Cardiac muscle cell (in vitro differentiated cells and primary cell): ENCODE measurements around the gene NEU2. TPM values are rescaled to one million over a fixed set of nuclear protein-coding genes. Genes with fewer than 3 reads are reported as not detected.

Experiments
- DNase-seq, 2 donors: peaks; one replicate each; pipeline versions ENCODE4 v3.0.0 to v3.0.0-alpha.2; 2010 to 2017; ENCODE audit warnings: low read depth in 1 of 2, low spot score in 1 of 2
- H3K27ac ChIP-seq: fragments of 200-600 bp; sonication (generic); 2 replicates; pipeline ENCODE4 v1.5.1; 2016
- H3K27me3 ChIP-seq: fragments of 200-600 bp; sonication (generic); 2 replicates; pipeline ENCODE4 v1.6.0; 2016; ENCODE audit warnings: control low read depth
- H3K36me3 ChIP-seq: fragments of 200-600 bp; sonication (generic); 2 replicates; pipeline ENCODE4 v1.5.1; 2016; ENCODE audit warnings: control low read depth
- H3K4me1 ChIP-seq: fragments of 200-600 bp; sonication (generic); 2 replicates; pipeline ENCODE4 v1.8.1; 2017; ENCODE audit warnings: low read depth, mild to moderate bottlenecking, mixed run types
- H3K4me3 ChIP-seq: fragments of 200-600 bp; sonication (generic); 2 replicates; pipeline ENCODE4 v1.5.1; 2016; ENCODE audit warnings: mild to moderate bottlenecking
- H3K9me3 ChIP-seq: fragments of 200-600 bp; sonication (generic); 2 replicates; pipeline ENCODE4 v1.5.1; 2017; ENCODE audit warnings: low read depth, mild to moderate bottlenecking, control low read depth
- CTCF ChIP-seq: IDR thresholded peaks from 2 replicates; pipeline ENCODE4 v1.5.1; 2012; ENCODE audit warnings: low read depth, mild to moderate bottlenecking, low read length
- polyA plus RNA-seq: library from polyadenylated mRNA; unstranded; fragments of >200 nt; fragmentation: Nextera tagmentation; extraction: Ambion mirVana; gene quantifications from 2 replicates; pipeline ENCODE4 v1.2.1, GENCODE V29; 2016
- total RNA-seq: library from RNA; depleted of rRNA; stranded (reverse); fragments of >200 nt; gene quantifications from 2 replicates; pipeline ENCODE4 v1.2.3, GENCODE V29; 2016

The NEU2 gene
- total and polyA plus RNA-seq, 2 experiments from 2014 or later, result not detected

GRCh38 chr2:233059797-233060500, 27.5 kb downstream of the NEU2 start, which contains the start of gene INPP5D:
TSS of gene INPP5D (plus strand) at chr2:233060342. CDS start at chr2:233060479, 137 bp downstream.
- no peak for DNase-seq
- TF ChIP-seq CTCF, result no peak
- no peaks in the 10 kb centered on the region for H3K4me1 ChIP-seq
- no peaks in the 10 kb centered on the region for H3K36me3 ChIP-seq
- no peaks in the 10 kb centered on the region for H3K27me3 ChIP-seq
- no peaks in the 10 kb centered on the region for H3K9me3 ChIP-seq
- no peak within 1 kb of the TSS for H3K27ac ChIP-seq
- no peak within 1 kb of the TSS for H3K4me3 ChIP-seq

GRCh38 chr2:233060501-233060979, 28.1 kb downstream of the NEU2 start:
- Histone ChIP-seq H3K4me3 (no peak overlapping the region), H3K9me3 (no peaks in the 10 kb centered on the region), H3K36me3 (no peaks in the 10 kb centered on the region), H3K27ac (no peak overlapping the region), H3K27me3 (no peaks in the 10 kb centered on the region), H3K4me1 (no peaks in the 10 kb centered on the region)
- TF ChIP-seq CTCF, result no peak
- DNase-seq, result no peak

GRCh38 chr2:233060980-233061590, 28.6 kb downstream of the NEU2 start:
- no peaks in the 10 kb centered on the region for H3K27me3 ChIP-seq
- no peaks in the 10 kb centered on the region for H3K36me3 ChIP-seq
- no peak for DNase-seq
- no peaks in the 10 kb centered on the region for H3K4me1 ChIP-seq
- no peak overlapping the region for H3K27ac ChIP-seq
- H3K4me3 ChIP-seq, result no peak overlapping the region
- TF ChIP-seq CTCF, result no peak
- H3K9me3 ChIP-seq, result no peaks in the 10 kb centered on the region

- DNase-seq, result peak in 1 of 2 donors; percentile 14
- Histone ChIP-seq H3K27ac (peak overlapping the region; percentile 32), H3K9me3 (no peaks in the 10 kb centered on the region), H3K4me1 (no peaks in the 10 kb centered on the region), H3K4me3 (no peak overlapping the region), H3K36me3 (no peaks in the 10 kb centered on the region), H3K27me3 (no peaks in the 10 kb centered on the region)
- TF ChIP-seq CTCF, result peak; percentile 18
Observed at GRCh38 chr2:233061591-233062450, 29.3 kb downstream of the NEU2 start.

- Histone ChIP-seq H3K27me3 (no peaks in the 10 kb centered on the region), H3K4me3 (no peak overlapping the region), H3K9me3 (no peaks in the 10 kb centered on the region), H3K27ac (no peak overlapping the region), H3K4me1 (no peaks in the 10 kb centered on the region), H3K36me3 (no peaks in the 10 kb centered on the region)
- no peak for DNase-seq
- TF ChIP-seq CTCF, result no peak
Observed at GRCh38 chr2:233062451-233062850, 30.0 kb downstream of the NEU2 start.
